ENCODE results near the gene KCNQ1. TPM values are rescaled to one million over a fixed set of nuclear protein-coding genes. Genes with fewer than 3 reads are reported as not detected.

The KCNQ1 gene
- total RNA-seq, 4 donors from 2014 or later: 0.81 to 2.2 (median 1.6) TPM

GRCh38 chr11:2533587-2534133 is 88.9 kb downstream of the KCNQ1 start:
- peak; percentile 56 to 93 for DNase-seq (ENCODE audit: low spot score in 2 of 2)
- no peak overlapping the region for H3K4me3 ChIP-seq (ENCODE audit: low read depth, poor library complexity, severe bottlenecking)
- intact Hi-C loops (cut with DNase I; ENCODE audit: low total_unique reads): loop anchor here (2.0 to 10.0 kb wide), 3 partner anchors 229 to 561 kb away; partner anchors contain the start of genes C11orf21 and TSPAN32
- 59 to 66% methylated on average over 14 to 22 of the region's 22 CpGs for WGBS, 2 donors
- TF ChIP-seq POLR2A (IDR thresholded peaks at IDR 0.05): no peak

DNA sequence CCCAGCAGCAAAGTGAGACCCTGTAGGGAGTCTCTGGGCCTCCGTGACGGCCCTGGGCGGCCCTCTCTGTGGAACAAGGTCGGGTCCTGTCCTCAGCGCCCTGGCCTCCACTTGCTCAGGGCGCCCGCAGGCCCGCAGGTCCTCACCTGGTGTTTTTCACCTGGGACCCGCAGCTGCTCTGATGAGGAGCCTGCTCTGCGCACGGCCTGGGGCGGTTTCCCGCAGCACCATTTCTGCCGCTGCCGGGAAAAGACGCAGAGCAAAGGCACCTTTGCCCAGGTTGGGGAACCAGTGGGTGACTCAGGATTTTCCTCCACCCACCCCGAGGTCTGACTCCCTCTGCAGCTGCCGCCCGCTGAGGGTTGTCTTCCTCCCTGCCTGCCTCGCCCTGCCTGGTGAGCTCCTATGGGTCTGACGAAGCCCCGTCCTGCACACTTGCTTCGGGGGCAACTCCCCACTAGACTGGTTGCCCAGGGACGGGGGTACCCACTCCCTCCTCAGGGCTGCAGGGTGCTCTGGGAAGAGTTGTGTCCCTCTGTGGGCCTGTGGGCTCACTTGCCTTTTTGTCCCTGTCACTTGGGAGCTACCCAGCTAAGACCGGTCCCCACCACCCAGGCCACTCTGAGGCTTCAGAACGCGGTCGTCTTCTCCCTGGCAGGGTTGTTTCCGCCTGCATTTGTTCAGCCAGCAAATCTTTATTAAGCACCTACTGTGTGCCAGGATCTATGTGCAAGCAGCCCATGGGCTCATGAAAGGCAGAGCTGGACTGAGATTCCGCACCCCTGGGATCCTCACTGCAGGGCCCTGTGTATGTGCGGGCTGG is 89.5 kb downstream of the KCNQ1 start:
- 85 to 87% methylated on average over 31 of the region's 31 CpGs for WGBS, 2 donors
- TF ChIP-seq, protein P1, sequence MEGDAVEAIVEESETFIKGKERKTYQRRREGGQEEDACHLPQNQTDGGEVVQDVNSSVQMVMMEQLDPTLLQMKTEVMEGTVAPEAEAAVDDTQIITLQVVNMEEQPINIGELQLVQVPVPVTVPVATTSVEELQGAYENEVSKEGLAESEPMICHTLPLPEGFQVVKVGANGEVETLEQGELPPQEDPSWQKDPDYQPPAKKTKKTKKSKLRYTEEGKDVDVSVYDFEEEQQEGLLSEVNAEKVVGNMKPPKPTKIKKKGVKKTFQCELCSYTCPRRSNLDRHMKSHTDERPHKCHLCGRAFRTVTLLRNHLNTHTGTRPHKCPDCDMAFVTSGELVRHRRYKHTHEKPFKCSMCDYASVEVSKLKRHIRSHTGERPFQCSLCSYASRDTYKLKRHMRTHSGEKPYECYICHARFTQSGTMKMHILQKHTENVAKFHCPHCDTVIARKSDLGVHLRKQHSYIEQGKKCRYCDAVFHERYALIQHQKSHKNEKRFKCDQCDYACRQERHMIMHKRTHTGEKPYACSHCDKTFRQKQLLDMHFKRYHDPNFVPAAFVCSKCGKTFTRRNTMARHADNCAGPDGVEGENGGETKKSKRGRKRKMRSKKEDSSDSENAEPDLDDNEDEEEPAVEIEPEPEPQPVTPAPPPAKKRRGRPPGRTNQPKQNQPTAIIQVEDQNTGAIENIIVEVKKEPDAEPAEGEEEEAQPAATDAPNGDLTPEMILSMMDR (IDR thresholded peaks at IDR 0.05): no peak
- TF ChIP-seq POLR2A (IDR thresholded peaks at IDR 0.05): no peak
- peak in 1 of 2 donors; percentile 84 for DNase-seq (ENCODE audit: low spot score in 2 of 2)
- no peak overlapping the region for H3K4me3 ChIP-seq (ENCODE audit: low read depth, poor library complexity, severe bottlenecking)
- intact Hi-C loops (cut with DNase I; ENCODE audit: low total_unique reads): loop anchor here (10.0 kb wide), 2 partner anchors 230 to 560 kb away; partner anchors contain the start of genes C11orf21 and TSPAN32

- intact Hi-C loops (cut with DNase I; ENCODE audit: low total_unique reads): loop anchor here (10.0 kb wide), 2 partner anchors 230 to 560 kb away; partner anchors contain the start of genes C11orf21 and TSPAN32
- DNase-seq (ENCODE audit: low spot score in 2 of 2): peak in 1 of 2 donors; percentile 64
- 95 to 96% methylated on average over 4 to 15 of the region's 15 CpGs for WGBS, 2 donors
- TF ChIP-seq, protein P1 (IDR thresholded peaks at IDR 0.05): no peak
- no peak for TF ChIP-seq POLR2A (IDR thresholded peaks at IDR 0.05)
- H3K4me3 ChIP-seq (ENCODE audit: low read depth, poor library complexity, severe bottlenecking): no peak overlapping the region
These were observed 90.3 kb downstream of the KCNQ1 start for GRCh38 chr11:2534957-2535672.

DNA sequence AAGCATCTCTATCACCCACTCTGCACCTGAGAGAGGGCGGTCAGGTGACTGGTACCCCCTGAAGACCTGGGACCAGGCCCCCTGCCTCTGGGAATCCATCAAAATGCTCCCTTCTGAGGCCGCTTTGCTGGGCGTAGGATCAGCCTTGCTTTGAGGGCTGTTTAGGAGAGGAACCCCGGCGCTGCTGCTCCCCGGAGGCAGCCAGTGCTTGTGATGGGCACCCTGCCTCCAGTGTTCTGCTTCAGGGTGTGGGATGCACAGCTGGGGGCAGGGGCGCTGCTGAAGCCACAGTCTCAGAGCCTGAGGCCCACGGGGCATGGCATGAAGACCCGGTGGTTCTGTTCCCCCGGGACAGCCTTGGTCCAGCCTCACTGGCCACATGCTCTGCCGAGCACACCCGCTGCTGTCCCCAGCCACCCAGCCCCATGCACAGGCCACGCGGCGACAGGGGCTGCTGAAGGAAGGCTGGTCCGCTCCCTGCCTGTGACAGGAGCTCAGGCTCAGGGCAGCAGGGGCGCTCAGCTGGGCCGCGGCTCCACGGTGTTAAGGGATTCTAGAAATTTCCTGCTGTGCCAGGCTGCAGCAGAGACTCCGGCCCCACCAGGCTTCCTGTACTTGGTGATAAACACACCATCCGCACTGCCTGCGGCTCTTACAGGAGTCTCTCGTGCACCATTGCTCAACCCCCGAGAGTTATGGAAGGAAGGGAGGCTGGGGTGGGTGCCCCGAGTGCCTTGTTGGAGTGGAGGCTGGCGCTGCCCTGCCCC is 91.0 kb downstream of the KCNQ1 start:
- intact Hi-C loops (cut with DNase I; ENCODE audit: low total_unique reads): loop anchor here (10.0 kb wide), 2 partner anchors 231 to 559 kb away; partner anchors contain the start of genes C11orf21 and TSPAN32
- H3K4me3 ChIP-seq (ENCODE audit: low read depth, poor library complexity, severe bottlenecking): no peak overlapping the region
- 89 to 96% methylated on average over 10 to 23 of the region's 27 CpGs for WGBS, 2 donors
- TF ChIP-seq, protein P1 (IDR thresholded peaks at IDR 0.05): no peak
- TF ChIP-seq POLR2A (IDR thresholded peaks at IDR 0.05): no peak
- peak in 1 of 2 donors; percentile 76 for DNase-seq (ENCODE audit: low spot score in 2 of 2)

DNA sequence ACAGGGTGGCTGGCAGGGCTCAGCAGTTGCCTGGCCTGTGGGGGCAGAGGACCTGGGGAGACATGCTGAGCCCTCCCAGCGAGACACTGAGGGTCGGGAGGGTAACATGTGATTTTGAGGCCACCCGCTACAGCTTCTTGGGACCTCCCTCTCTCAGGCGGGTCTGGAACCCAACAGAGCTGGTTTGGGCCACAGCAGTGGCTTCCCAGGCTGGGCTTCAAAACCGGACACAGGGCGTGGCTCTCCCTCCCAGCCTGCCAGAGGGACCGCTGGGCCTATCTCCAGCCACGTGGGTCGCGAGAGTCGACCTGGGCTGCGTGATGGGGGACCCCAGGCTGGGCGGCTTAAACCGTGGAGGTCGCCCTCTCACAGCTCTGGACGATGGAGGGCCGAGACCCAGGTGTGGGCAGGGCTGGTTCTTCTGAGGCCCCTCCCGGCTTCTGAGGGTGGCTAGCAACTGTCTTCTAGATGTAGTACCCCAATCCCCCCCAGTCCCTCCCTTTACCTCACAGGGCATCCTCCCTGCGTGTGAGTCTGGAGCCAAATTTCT is 91.7 kb downstream of the KCNQ1 start:
- peak in 1 of 2 donors; percentile 78 for DNase-seq (ENCODE audit: low spot score in 2 of 2)
- no peak overlapping the region for H3K4me3 ChIP-seq (ENCODE audit: low read depth, poor library complexity, severe bottlenecking)
- intact Hi-C loops (cut with DNase I; ENCODE audit: low total_unique reads): loop anchor here (10.0 kb wide), 2 partner anchors 232 to 558 kb away; partner anchors contain the start of genes C11orf21 and TSPAN32
- TF ChIP-seq, protein P1 (IDR thresholded peaks at IDR 0.05): no peak
- TF ChIP-seq POLR2A (IDR thresholded peaks at IDR 0.05): no peak
- 88 to 93% methylated on average over 19 of the region's 19 CpGs for WGBS, 2 donors

Measured in lower leg skin (tissue), 4 donors.